Peyer's patch (tissue), 4 donors: ENCODE data around the gene PTRH1.

Experiments
- CTCF ChIP-seq, 6 experiments: fragments of 450-650 bp in 4 of 6; fragments of 200-600 bp in 2 of 6; sonication (generic) in 1 of 6; IDR thresholded peaks; one replicate each; pipeline ENCODE4 v1.5.1; 2017 to 2019; ENCODE audit warnings: antibody characterized with exemption in 6 of 6, mild to moderate bottlenecking in 3 of 6, moderate library complexity in 1 of 6
- POLR2A ChIP-seq, 2 donors: fragments of 450-650 bp; IDR thresholded peaks; one replicate each; pipeline ENCODE4 v1.5.1; 2017; ENCODE audit warnings: antibody characterized with exemption in 2 of 2, mild to moderate bottlenecking in 2 of 2, moderate library complexity in 2 of 2

GRCh38 chr9:127749090-127749787, 33.8 kb upstream of the PTRH1 start:
- TF ChIP-seq POLR2A (IDR thresholded peaks at IDR 0.05) (no peak), CTCF (IDR thresholded peaks at IDR 0.05) (no peak)
